Activated CD8-positive, alpha-beta T cell treated with anti-CD3 and anti-CD28 coated beads for 36 hours (primary cell): ENCODE data around the gene RNF44. TPM values are rescaled to one million over a fixed set of nuclear protein-coding genes. Genes with fewer than 3 reads are reported as not detected.

Source experiments
- ATAC-seq: fragments of 200-7000 bp; cut with Tn5 transposase; one replicate; pipeline ENCODE4 v1.10.0; 2021; ENCODE audit warnings: mild to moderate bottlenecking, moderate library complexity
- CTCF ChIA-PET: fragments of 350-600 bp; sonication (Branson Sonifier 250); formaldehyde crosslinking; loops from one replicate; lab custom pipeline; 2021; ENCODE audit warnings: antibody characterized with exemption; lab: Charles Lee
- POLR2A ChIA-PET: fragments of 350-600 bp; sonication (Branson Sonifier 250); formaldehyde crosslinking; loops from one replicate; lab custom pipeline; 2021; ENCODE audit warnings: antibody characterized with exemption; lab: Charles Lee
- DNase-seq: peaks from one replicate; pipeline ENCODE4 v3.0.0-alpha.2; 2020
- H3K27ac Mint-ChIP-seq: one replicate; pipeline ENCODE4 v1.8.0; 2021; ENCODE audit warnings: mild to moderate bottlenecking, mixed read lengths
- H3K27me3 Mint-ChIP-seq: one replicate; pipeline ENCODE4 v1.8.0; 2021; ENCODE audit warnings: mixed read lengths
- H3K36me3 Mint-ChIP-seq: one replicate; pipeline ENCODE4 v1.8.0; 2021; ENCODE audit warnings: low read depth, mixed read lengths
- H3K4me1 Mint-ChIP-seq: one replicate; pipeline ENCODE4 v1.8.0; 2021; ENCODE audit warnings: low read depth, mixed read lengths
- H3K4me3 Mint-ChIP-seq: one replicate; pipeline ENCODE4 v1.8.0; 2021; ENCODE audit warnings: mild to moderate bottlenecking, moderate library complexity, mixed read lengths
- H3K9me3 Mint-ChIP-seq: one replicate; pipeline ENCODE4 v1.8.0; 2021; ENCODE audit warnings: mixed read lengths
- CTCF ChIP-seq: fragments of 200-600 bp; IDR thresholded peaks from one replicate; pipeline ENCODE4 v1.8.0; 2022; ENCODE audit warnings: antibody characterized with exemption, mild to moderate bottlenecking
- intact Hi-C: fragments of 100-400 bp; cut with micrococcal nuclease; formaldehyde crosslinking; loops from one replicate; pipeline ENCODE4 v1.10.0; 2022
- total RNA-seq, 2 experiments: library from RNA; stranded (reverse); gene quantifications; one replicate each; pipeline ENCODE4 v1.2.3, GENCODE V29; 2021

The RNF44 gene
- total RNA-seq, 2 experiments from 2014 or later = 55.3 to 62.7 TPM

- no peaks in the 10 kb centered on the region for H3K27me3 Mint-ChIP-seq
- intact Hi-C loops = loop anchor here (1.0 kb wide), 2 partner anchors 90 to 148 kb away; no protein-coding TSS in a partner anchor
- H3K4me1 Mint-ChIP-seq = peaks cover 70% of the 10 kb centered on the region
- TF ChIP-seq CTCF = no peak
- ChIA-PET CTCF (interaction anchor here (0.7 to 1.8 kb wide), 6 partner anchors 9 to 122 kb away, joined by 3 to 9 read pairs (median 4); partner anchors contain the start of genes CLTB and SNCB), POLR2A (interaction anchor here (0.7 to 3.8 kb wide), 8 partner anchors 9 to 166 kb away, joined by 3 to 20 read pairs (median 3); partner anchors contain the start of gene CDHR2)
- peak overlapping the region; percentile 98 for H3K27ac Mint-ChIP-seq
- ATAC-seq (peak; percentile 70), DNase-seq (peak; percentile 99)
- peak overlapping the region; percentile 86 for H3K4me3 Mint-ChIP-seq
- no peaks in the 10 kb centered on the region for H3K9me3 Mint-ChIP-seq
- peaks cover 22% of the 10 kb centered on the region for H3K36me3 Mint-ChIP-seq
These were observed 490 bp upstream of the RNF44 start for GRCh38 chr5:176537554-176538229.

- POLR2A ChIA-PET = interaction anchor here (0.9 to 6.4 kb wide), 12 partner anchors 6 to 174 kb away, joined by 3 to 51 read pairs (median 7); partner anchors contain the start of genes CLTB, FAF2, HIGD2A and KIAA1191
- peak; percentile 92 for DNase-seq
- Mint-ChIP-seq H3K9me3 (no peaks in the 10 kb centered on the region), H3K27ac (peak overlapping the region; percentile 98), H3K4me3 (peak overlapping the region; percentile 86), H3K4me1 (peaks cover 64% of the 10 kb centered on the region), H3K36me3 (peaks cover 27% of the 10 kb centered on the region), H3K27me3 (no peaks in the 10 kb centered on the region)
- TF ChIP-seq CTCF = no peak
- intact Hi-C loops = no loop called here
- ATAC-seq = no peak
- CTCF ChIA-PET = interaction anchor here (1.2 to 1.4 kb wide), 2 partner anchors 8 to 88 kb away, joined by 8 to 9 read pairs; partner anchors contain the start of gene FAF2
These were observed 885 bp downstream of the RNF44 start for GRCh38 chr5:176536132-176536901.

- H3K4me3 Mint-ChIP-seq = peak overlapping the region; percentile 86
- ATAC-seq (no peak), DNase-seq (peak; percentile 49)
- intact Hi-C loops = no loop called here
- no peaks in the 10 kb centered on the region for H3K9me3 Mint-ChIP-seq
- peaks cover 32% of the 10 kb centered on the region for H3K36me3 Mint-ChIP-seq
- H3K4me1 Mint-ChIP-seq = peaks cover 62% of the 10 kb centered on the region
- H3K27me3 Mint-ChIP-seq = no peaks in the 10 kb centered on the region
- H3K27ac Mint-ChIP-seq = peak overlapping the region; percentile 98
- CTCF ChIA-PET = interaction anchor here (1.2 to 1.4 kb wide), 3 partner anchors 8 to 87 kb away, joined by 3 to 9 read pairs (median 8); partner anchors contain the start of gene FAF2
- POLR2A ChIA-PET = interaction anchor here (1.0 to 6.4 kb wide), 10 partner anchors 6 to 174 kb away, joined by 3 to 51 read pairs (median 11); partner anchors contain the start of genes CLTB, FAF2, HIGD2A and KIAA1191
- TF ChIP-seq CTCF = no peak
These were observed 1.5 kb downstream of the RNF44 start for GRCh38 chr5:176535664-176536131.

- Mint-ChIP-seq H3K9me3 (no peaks in the 10 kb centered on the region), H3K4me1 (peaks cover 57% of the 10 kb centered on the region), H3K27ac (peak overlapping the region; percentile 98), H3K27me3 (no peaks in the 10 kb centered on the region), H3K36me3 (peaks cover 32% of the 10 kb centered on the region), H3K4me3 (peak overlapping the region; percentile 86)
- TF ChIP-seq CTCF = no peak
- CTCF ChIA-PET = interaction anchor here (1.2 to 1.4 kb wide), 3 partner anchors 9 to 87 kb away, joined by 3 to 9 read pairs (median 8); partner anchors contain the start of gene FAF2
- ATAC-seq (no peak), DNase-seq (peak; percentile 53)
- POLR2A ChIA-PET = interaction anchor here (0.9 to 6.4 kb wide), 10 partner anchors 7 to 173 kb away, joined by 3 to 51 read pairs (median 7); partner anchors contain the start of genes CLTB, FAF2, HIGD2A and KIAA1191
- intact Hi-C loops = no loop called here
These were observed 2.0 kb downstream of the RNF44 start for GRCh38 chr5:176535101-176535663.
